Measurements from ENCODE around the gene DNM2. TPM values are rescaled to one million over a fixed set of nuclear protein-coding genes. Genes with fewer than 3 reads are reported as not detected.

Gene DNM2
- total RNA-seq, 1 donor from 2014 or later: 129 TPM

DNA sequence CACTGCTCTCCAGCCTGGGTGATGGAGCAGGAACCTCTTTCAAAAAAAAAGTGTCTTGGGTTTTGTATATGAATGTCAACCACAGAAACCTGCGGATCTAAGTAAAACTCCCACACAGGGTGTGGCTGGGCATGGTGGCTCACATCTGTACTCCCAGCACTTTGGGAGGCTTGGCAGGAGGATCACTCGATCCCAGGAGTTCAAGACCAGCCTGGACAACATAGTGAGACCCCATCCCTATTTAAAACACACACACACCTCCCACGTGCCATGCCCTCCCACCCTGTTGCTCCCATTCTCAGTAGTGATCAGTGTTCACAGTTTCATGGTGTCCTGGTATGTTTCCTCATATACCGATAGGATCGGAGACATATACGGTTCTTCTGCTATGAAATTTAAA, 109.0 kb downstream of the DNM2 start:
- H3K36me3 Mint-ChIP-seq (ENCODE audit: low read depth, unreplicated experiment): peaks cover 10% of the 10 kb centered on the region
- H3K4me3 ChIP-seq (ENCODE audit: insufficient read depth, low read depth, low read length): no peak overlapping the region
- no peak overlapping the region for H3K4me3 Mint-ChIP-seq (ENCODE audit: unreplicated experiment)
- no peaks in the 10 kb centered on the region for H3K4me1 ChIP-seq (ENCODE audit: insufficient read depth, low read length)
- no peak overlapping the region for H3K27ac Mint-ChIP-seq (ENCODE audit: unreplicated experiment)
- no peaks in the 10 kb centered on the region for H4K20me1 ChIP-seq (ENCODE audit: insufficient read depth, low read length)
- H2AFZ ChIP-seq (ENCODE audit: low read depth, low read length): no peak overlapping the region
- no peaks in the 10 kb centered on the region for H3K4me1 Mint-ChIP-seq (ENCODE audit: low read depth, unreplicated experiment)
- TF ChIP-seq, protein P1, sequence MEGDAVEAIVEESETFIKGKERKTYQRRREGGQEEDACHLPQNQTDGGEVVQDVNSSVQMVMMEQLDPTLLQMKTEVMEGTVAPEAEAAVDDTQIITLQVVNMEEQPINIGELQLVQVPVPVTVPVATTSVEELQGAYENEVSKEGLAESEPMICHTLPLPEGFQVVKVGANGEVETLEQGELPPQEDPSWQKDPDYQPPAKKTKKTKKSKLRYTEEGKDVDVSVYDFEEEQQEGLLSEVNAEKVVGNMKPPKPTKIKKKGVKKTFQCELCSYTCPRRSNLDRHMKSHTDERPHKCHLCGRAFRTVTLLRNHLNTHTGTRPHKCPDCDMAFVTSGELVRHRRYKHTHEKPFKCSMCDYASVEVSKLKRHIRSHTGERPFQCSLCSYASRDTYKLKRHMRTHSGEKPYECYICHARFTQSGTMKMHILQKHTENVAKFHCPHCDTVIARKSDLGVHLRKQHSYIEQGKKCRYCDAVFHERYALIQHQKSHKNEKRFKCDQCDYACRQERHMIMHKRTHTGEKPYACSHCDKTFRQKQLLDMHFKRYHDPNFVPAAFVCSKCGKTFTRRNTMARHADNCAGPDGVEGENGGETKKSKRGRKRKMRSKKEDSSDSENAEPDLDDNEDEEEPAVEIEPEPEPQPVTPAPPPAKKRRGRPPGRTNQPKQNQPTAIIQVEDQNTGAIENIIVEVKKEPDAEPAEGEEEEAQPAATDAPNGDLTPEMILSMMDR (IDR thresholded peaks at IDR 0.05; ENCODE audit: insufficient read depth, low read depth, low read length): no peak
- TF ChIP-seq EZH2 (IDR thresholded peaks at IDR 0.05; ENCODE audit: insufficient read depth, low read length): no peak
- H3K4me2 ChIP-seq (ENCODE audit: low read length): no peak overlapping the region
- no peak for DNase-seq (ENCODE audit: low read depth)
- no peak overlapping the region for H3K9ac ChIP-seq (ENCODE audit: low read length)
- no peak for FAIRE-seq
- peaks cover 6% of the 10 kb centered on the region for H3K36me3 ChIP-seq (ENCODE audit: insufficient read depth, low read length)
- no peaks in the 10 kb centered on the region for H3K27me3 Mint-ChIP-seq (ENCODE audit: low read depth, unreplicated experiment)
- H3K9me3 Mint-ChIP-seq (ENCODE audit: unreplicated experiment): no peaks in the 10 kb centered on the region
- no peaks in the 10 kb centered on the region for H3K27me3 ChIP-seq (ENCODE audit: insufficient read depth, low read length)
- H3K79me2 ChIP-seq (ENCODE audit: insufficient read depth, low read length): no peaks in the 10 kb centered on the region
- no peaks in the 10 kb centered on the region for H3K9me3 ChIP-seq (ENCODE audit: insufficient read depth, low read depth, low read length)
- no peak overlapping the region for H3K27ac ChIP-seq (ENCODE audit: low read depth, low read length)

- no peak for DNase-seq (ENCODE audit: low read depth)
- Mint-ChIP-seq H3K4me1 (ENCODE audit: low read depth, unreplicated experiment) (no peaks in the 10 kb centered on the region), H3K36me3 (ENCODE audit: low read depth, unreplicated experiment) (peaks cover 8% of the 10 kb centered on the region), H3K27ac (ENCODE audit: unreplicated experiment) (no peak overlapping the region), H3K9me3 (ENCODE audit: unreplicated experiment) (no peaks in the 10 kb centered on the region), H3K4me3 (ENCODE audit: unreplicated experiment) (no peak overlapping the region), H3K27me3 (ENCODE audit: low read depth, unreplicated experiment) (no peaks in the 10 kb centered on the region)
- H3K9me3 ChIP-seq (ENCODE audit: insufficient read depth, low read depth, low read length): no peaks in the 10 kb centered on the region
- H3K9ac ChIP-seq (ENCODE audit: low read length): no peak overlapping the region
- H3K4me3 ChIP-seq (ENCODE audit: insufficient read depth, low read depth, low read length): no peak overlapping the region
- H4K20me1 ChIP-seq (ENCODE audit: insufficient read depth, low read length): no peaks in the 10 kb centered on the region
- H3K36me3 ChIP-seq (ENCODE audit: insufficient read depth, low read length): peaks cover 6% of the 10 kb centered on the region
- TF ChIP-seq EZH2 (IDR thresholded peaks at IDR 0.05; ENCODE audit: insufficient read depth, low read length): no peak
- TF ChIP-seq, protein P1 (IDR thresholded peaks at IDR 0.05; ENCODE audit: insufficient read depth, low read depth, low read length): no peak
- no peak for FAIRE-seq
- H3K27ac ChIP-seq (ENCODE audit: low read depth, low read length): no peak overlapping the region
- H3K27me3 ChIP-seq (ENCODE audit: insufficient read depth, low read length): no peaks in the 10 kb centered on the region
- no peaks in the 10 kb centered on the region for H3K4me1 ChIP-seq (ENCODE audit: insufficient read depth, low read length)
- H3K79me2 ChIP-seq (ENCODE audit: insufficient read depth, low read length): no peaks in the 10 kb centered on the region
- no peak overlapping the region for H3K4me2 ChIP-seq (ENCODE audit: low read length)
- H2AFZ ChIP-seq (ENCODE audit: low read depth, low read length): no peak overlapping the region
Observed at GRCh38 chr19:10828981-10829821, 111.3 kb downstream of the DNM2 start.

- Mint-ChIP-seq H3K27me3 (ENCODE audit: low read depth, unreplicated experiment) (no peaks in the 10 kb centered on the region), H3K4me1 (ENCODE audit: low read depth, unreplicated experiment) (no peaks in the 10 kb centered on the region), H3K4me3 (ENCODE audit: unreplicated experiment) (no peak overlapping the region), H3K36me3 (ENCODE audit: low read depth, unreplicated experiment) (peaks cover 8% of the 10 kb centered on the region), H3K27ac (ENCODE audit: unreplicated experiment) (no peak overlapping the region), H3K9me3 (ENCODE audit: unreplicated experiment) (no peaks in the 10 kb centered on the region)
- DNase-seq (ENCODE audit: low read depth): no peak
- Histone ChIP-seq H3K27ac (ENCODE audit: low read depth, low read length) (no peak overlapping the region), H3K9me3 (ENCODE audit: insufficient read depth, low read depth, low read length) (no peaks in the 10 kb centered on the region), H3K36me3 (ENCODE audit: insufficient read depth, low read length) (peaks cover 6% of the 10 kb centered on the region), H2AFZ (ENCODE audit: low read depth, low read length) (no peak overlapping the region), H3K79me2 (ENCODE audit: insufficient read depth, low read length) (peaks cover under 1% of the 10 kb centered on the region), H3K9ac (ENCODE audit: low read length) (no peak overlapping the region), H3K4me1 (ENCODE audit: insufficient read depth, low read length) (peaks cover under 1% of the 10 kb centered on the region), H3K4me2 (ENCODE audit: low read length) (no peak overlapping the region), H4K20me1 (ENCODE audit: insufficient read depth, low read length) (peaks cover 3% of the 10 kb centered on the region), H3K4me3 (ENCODE audit: insufficient read depth, low read depth, low read length) (no peak overlapping the region), H3K27me3 (ENCODE audit: insufficient read depth, low read length) (no peaks in the 10 kb centered on the region)
- TF ChIP-seq, protein P1 (IDR thresholded peaks at IDR 0.05; ENCODE audit: insufficient read depth, low read depth, low read length): no peak
- no peak for TF ChIP-seq EZH2 (IDR thresholded peaks at IDR 0.05; ENCODE audit: insufficient read depth, low read length)
- no peak for FAIRE-seq
Observed at GRCh38 chr19:10829967-10830366, 112.1 kb downstream of the DNM2 start.

Data from astrocyte (in vitro differentiated cells and primary cell).